Caco-2 (cell line): ENCODE results near the gene ATP5ME. TPM values are rescaled to one million over a fixed set of nuclear protein-coding genes. Genes with fewer than 3 reads are reported as not detected.

Experiments
- BruUV-seq: library from RNA; stranded (reverse); fragments of 400-500 nt; replicated peaks from 2 replicates; lab custom pipeline; 2021; lab: Mats Ljungman, UMichigan
- CTCF ChIA-PET: fragments of 300-600 bp; sonication (Branson Sonifier 250); formaldehyde crosslinking; loops from one replicate; lab custom pipeline; 2022; ENCODE audit warnings: antibody characterized with exemption; lab: Charles Lee
- POLR2A ChIA-PET: fragments of 300-600 bp; sonication (Branson Sonifier 250); formaldehyde crosslinking; loops from one replicate; lab custom pipeline; 2022; ENCODE audit warnings: antibody characterized with exemption; lab: Charles Lee
- DNase-seq, 2 experiments: peaks; one replicate each; pipeline versions ENCODE4 v3.0.0 to v3.0.0-alpha.2; 2020 to 2022
- H3K27me3 ChIP-seq: replicated peaks from 2 replicates; pipeline ENCODE4 v1.6.0; 2011; ENCODE audit warnings: low read length; ENCODE audit not compliant: control insufficient read depth, insufficient read depth
- H3K36me3 ChIP-seq: 2 replicates; pipeline ENCODE4 v1.5.1; 2011; ENCODE audit warnings: low read length; ENCODE audit not compliant: control insufficient read depth, insufficient read depth
- H3K4me1 ChIP-seq: fragments of 250-450 bp; sonication (Bioruptor Pico); 2 replicates; pipeline ENCODE4 v1.5.1; 2020; ENCODE audit warnings: mild to moderate bottlenecking
- H3K4me3 ChIP-seq: 2 replicates; pipeline ENCODE4 v1.5.1; 2011; ENCODE audit warnings: low read depth, mild to moderate bottlenecking, control low read depth, low read length
- H3K9me3 ChIP-seq: fragments of 250-450 bp; sonication (Bioruptor Pico); 2 replicates; pipeline ENCODE4 v1.5.1; 2020; ENCODE audit warnings: mild to moderate bottlenecking, moderate library complexity
- H3K27ac Mint-ChIP-seq: one replicate; pipeline ENCODE4 v1.8.0; 2022; ENCODE audit warnings: mixed read lengths; ENCODE audit not compliant: unreplicated experiment
- H3K27me3 Mint-ChIP-seq: one replicate; pipeline ENCODE4 v1.8.0; 2022; ENCODE audit warnings: mixed read lengths; ENCODE audit not compliant: insufficient read depth, unreplicated experiment
- H3K36me3 Mint-ChIP-seq: one replicate; pipeline ENCODE4 v1.8.0; 2022; ENCODE audit warnings: mild to moderate bottlenecking, mixed read lengths; ENCODE audit not compliant: insufficient read depth, unreplicated experiment
- H3K4me1 Mint-ChIP-seq: one replicate; pipeline ENCODE4 v1.8.0; 2022; ENCODE audit warnings: low read depth, mixed read lengths; ENCODE audit not compliant: unreplicated experiment
- H3K4me3 Mint-ChIP-seq: one replicate; pipeline ENCODE4 v1.8.0; 2022; ENCODE audit warnings: mild to moderate bottlenecking, moderate library complexity, mixed read lengths; ENCODE audit not compliant: unreplicated experiment
- H3K9me3 Mint-ChIP-seq: one replicate; pipeline ENCODE4 v1.8.0; 2022; ENCODE audit warnings: mixed read lengths; ENCODE audit not compliant: unreplicated experiment
- intact Hi-C: fragments of 100-400 bp; cut with micrococcal nuclease; formaldehyde crosslinking; loops from one replicate; pipeline ENCODE4 v1.10.0; 2022; ENCODE audit not compliant: unreplicated experiment
- total RNA-seq: library from RNA; stranded (reverse); gene quantifications from 2 replicates; pipeline ENCODE4 v1.2.3, GENCODE V29; 2022
- TF ChIP-seq, protein P1 (sequence below), 2 experiments: fragments of 200-600 bp in 1 of 2; IDR thresholded peaks; 1 replicate in 1 of 2; 2 replicates in 1 of 2; pipeline versions ENCODE4 v1.5.1 to v1.8.0; 2011 to 2022; ENCODE audit warnings: antibody characterized with exemption in 1 of 2, control low read depth in 1 of 2, inconsistent platforms in 1 of 2, low read depth in 1 of 2, low read length in 1 of 2, mild to moderate bottlenecking in 1 of 2, moderate library complexity in 1 of 2; ENCODE audit not compliant: insufficient read depth in 1 of 2, severe bottlenecking in 1 of 2, unreplicated experiment in 1 of 2

The ATP5ME gene
- total RNA-seq, 1 experiment from 2014 or later = 244 TPM

DNA sequence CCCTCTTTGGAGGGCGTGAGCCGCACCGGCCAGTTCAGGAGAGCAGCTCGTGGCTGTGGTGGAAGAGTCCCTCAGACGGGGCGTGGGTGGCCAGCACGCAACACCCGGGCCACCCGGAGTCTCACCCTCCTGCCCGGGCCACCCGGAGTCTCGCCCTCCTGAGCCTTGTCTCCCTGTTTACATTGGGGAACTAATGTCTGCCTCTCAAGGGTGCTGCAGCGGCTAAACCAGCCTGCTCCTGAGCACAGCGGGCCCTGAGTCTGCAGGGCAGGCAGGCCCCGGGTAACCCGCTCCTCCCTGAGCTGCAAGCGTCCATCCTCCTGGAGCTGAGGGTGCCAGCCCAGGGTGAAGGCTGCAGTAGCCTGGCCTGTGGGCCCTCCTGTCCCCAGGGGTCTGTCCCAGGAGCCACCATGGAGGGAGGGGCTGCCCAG, 45.8 kb downstream of the ATP5ME start:
- peaks cover 5% of the 10 kb centered on the region for H3K36me3 Mint-ChIP-seq
- no peaks in the 10 kb centered on the region for H3K4me1 Mint-ChIP-seq
- TF ChIP-seq, protein P1, sequence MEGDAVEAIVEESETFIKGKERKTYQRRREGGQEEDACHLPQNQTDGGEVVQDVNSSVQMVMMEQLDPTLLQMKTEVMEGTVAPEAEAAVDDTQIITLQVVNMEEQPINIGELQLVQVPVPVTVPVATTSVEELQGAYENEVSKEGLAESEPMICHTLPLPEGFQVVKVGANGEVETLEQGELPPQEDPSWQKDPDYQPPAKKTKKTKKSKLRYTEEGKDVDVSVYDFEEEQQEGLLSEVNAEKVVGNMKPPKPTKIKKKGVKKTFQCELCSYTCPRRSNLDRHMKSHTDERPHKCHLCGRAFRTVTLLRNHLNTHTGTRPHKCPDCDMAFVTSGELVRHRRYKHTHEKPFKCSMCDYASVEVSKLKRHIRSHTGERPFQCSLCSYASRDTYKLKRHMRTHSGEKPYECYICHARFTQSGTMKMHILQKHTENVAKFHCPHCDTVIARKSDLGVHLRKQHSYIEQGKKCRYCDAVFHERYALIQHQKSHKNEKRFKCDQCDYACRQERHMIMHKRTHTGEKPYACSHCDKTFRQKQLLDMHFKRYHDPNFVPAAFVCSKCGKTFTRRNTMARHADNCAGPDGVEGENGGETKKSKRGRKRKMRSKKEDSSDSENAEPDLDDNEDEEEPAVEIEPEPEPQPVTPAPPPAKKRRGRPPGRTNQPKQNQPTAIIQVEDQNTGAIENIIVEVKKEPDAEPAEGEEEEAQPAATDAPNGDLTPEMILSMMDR (IDR thresholded peaks at IDR 0.05; ENCODE audit: insufficient read depth in 1 of 2, low read depth in 1 of 2, low read length in 1 of 2, severe bottlenecking in 1 of 2, unreplicated experiment in 1 of 2) = no peak
- CTCF ChIA-PET = no interaction called here
- no peak for DNase-seq
- no peaks in the 10 kb centered on the region for H3K27me3 Mint-ChIP-seq
- peaks cover 14% of the 10 kb centered on the region for H3K9me3 Mint-ChIP-seq
- H3K27ac Mint-ChIP-seq = no peak overlapping the region
- Histone ChIP-seq H3K9me3 (no peaks in the 10 kb centered on the region), H3K4me3 (no peak overlapping the region), H3K27me3 (no peaks in the 10 kb centered on the region), H3K36me3 (no peaks in the 10 kb centered on the region), H3K4me1 (no peaks in the 10 kb centered on the region)
- BruUV-seq = no TSS peak
- H3K4me3 Mint-ChIP-seq = no peak overlapping the region
- intact Hi-C loops = no loop called here
- POLR2A ChIA-PET = no interaction called here

DNA sequence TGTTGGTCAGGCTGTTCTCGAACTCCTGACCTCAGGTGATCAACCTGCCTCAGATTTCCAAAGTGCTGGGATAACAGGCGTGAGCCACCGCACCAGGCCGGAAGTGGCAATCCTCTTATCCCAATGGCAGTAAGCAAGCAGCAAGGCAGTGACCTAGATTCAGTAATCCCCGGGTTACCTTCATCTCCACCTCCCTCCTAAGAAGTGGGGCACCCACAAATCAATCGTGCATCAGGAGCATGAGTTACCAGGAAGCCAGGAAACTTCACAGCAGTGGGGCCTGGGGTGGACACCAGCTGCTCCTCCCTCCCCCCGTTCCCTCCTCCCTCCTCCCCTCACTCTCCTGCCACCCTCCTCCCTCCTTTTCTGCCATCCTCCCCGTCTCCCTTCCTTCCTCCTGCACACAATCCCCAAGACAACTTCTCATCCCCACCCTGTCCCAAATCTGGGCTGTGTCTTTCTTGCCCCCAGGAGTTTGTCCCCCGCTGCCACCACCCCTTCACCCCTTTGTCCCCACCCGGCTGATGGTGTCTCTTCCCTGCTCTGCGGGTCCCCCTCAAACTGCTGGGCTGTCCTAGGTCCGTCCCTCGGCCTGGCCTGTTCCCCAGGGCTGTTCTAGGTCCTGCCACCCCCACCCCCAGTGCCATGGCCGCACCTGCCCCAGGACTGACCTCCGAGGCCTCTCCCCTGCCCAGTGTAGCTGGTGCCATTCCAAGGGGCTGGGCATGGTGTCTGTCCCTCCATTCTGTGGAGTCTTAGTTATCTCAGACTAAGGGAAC, 46.5 kb downstream of the ATP5ME start:
- H3K4me3 ChIP-seq = no peak overlapping the region
- no TSS peak for BruUV-seq
- DNase-seq = peak in 1 of 2 experiments; percentile 15
- Mint-ChIP-seq H3K27me3 (no peaks in the 10 kb centered on the region), H3K36me3 (peaks cover 5% of the 10 kb centered on the region), H3K27ac (no peak overlapping the region), H3K9me3 (peaks cover 14% of the 10 kb centered on the region), H3K4me3 (no peak overlapping the region), H3K4me1 (no peaks in the 10 kb centered on the region)
- ChIA-PET CTCF (no interaction called here), POLR2A (no interaction called here)
- no peaks in the 10 kb centered on the region for H3K9me3 ChIP-seq
- no peaks in the 10 kb centered on the region for H3K36me3 ChIP-seq
- TF ChIP-seq, protein P1 (IDR thresholded peaks at IDR 0.05; ENCODE audit: insufficient read depth in 1 of 2, low read depth in 1 of 2, low read length in 1 of 2, severe bottlenecking in 1 of 2, unreplicated experiment in 1 of 2) = no peak
- no peaks in the 10 kb centered on the region for H3K4me1 ChIP-seq
- intact Hi-C loops = no loop called here
- H3K27me3 ChIP-seq = no peaks in the 10 kb centered on the region

DNA sequence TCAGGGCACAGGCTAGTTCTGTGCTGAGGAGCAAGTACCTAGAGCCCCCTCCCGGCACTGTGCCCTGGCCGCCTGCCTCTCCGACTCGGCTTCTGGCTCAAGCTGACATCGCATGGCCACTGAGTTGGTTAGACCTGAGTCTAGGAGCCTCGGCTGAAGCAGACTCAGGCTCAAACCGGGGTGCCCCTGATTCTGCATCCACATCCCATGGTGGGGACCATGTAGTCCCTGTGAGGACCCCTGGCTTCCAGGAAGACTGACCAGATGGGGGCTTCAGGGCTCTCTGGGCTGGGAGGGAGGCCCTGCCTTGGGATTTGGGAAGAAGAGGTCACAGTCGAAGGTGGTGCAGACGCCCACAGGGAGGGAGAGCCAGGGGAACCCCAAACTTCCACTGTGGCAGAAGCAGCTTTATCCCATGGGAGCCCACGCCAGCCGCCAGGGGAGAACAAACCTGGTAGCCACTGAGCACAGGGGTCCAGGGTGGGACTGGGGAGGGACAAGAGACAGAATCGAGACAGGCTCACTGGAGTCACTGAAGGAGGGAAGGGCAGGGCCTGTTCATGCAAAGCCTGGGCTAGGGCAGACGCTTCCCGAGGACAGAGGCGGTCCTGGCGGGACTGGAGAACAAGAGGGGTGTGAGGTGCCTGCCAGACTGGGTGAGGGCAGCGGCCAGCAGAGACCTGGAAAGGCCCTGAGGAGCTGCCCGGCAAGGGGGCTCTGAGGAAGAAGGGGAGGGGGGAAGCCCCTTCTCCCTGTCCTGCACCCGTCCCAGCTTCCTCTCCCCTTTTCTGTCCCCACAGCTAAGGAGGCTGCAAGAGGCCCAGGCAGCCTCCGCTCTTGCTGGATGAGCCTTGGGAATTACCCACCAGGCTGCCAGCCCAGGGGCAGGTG, 47.6 kb downstream of the ATP5ME start:
- H3K4me1 ChIP-seq = no peaks in the 10 kb centered on the region
- Mint-ChIP-seq H3K4me3 (no peak overlapping the region), H3K9me3 (peaks cover 10% of the 10 kb centered on the region), H3K36me3 (peaks cover 5% of the 10 kb centered on the region), H3K27ac (no peak overlapping the region), H3K4me1 (no peaks in the 10 kb centered on the region), H3K27me3 (no peaks in the 10 kb centered on the region)
- ChIA-PET POLR2A (no interaction called here), CTCF (no interaction called here)
- H3K36me3 ChIP-seq = no peaks in the 10 kb centered on the region
- no peak overlapping the region for H3K4me3 ChIP-seq
- BruUV-seq = no TSS peak
- peak in 1 of 2 experiments; percentile 21 for DNase-seq
- TF ChIP-seq, protein P1 (IDR thresholded peaks at IDR 0.05; ENCODE audit: insufficient read depth in 1 of 2, low read depth in 1 of 2, low read length in 1 of 2, severe bottlenecking in 1 of 2, unreplicated experiment in 1 of 2) = no peak
- H3K9me3 ChIP-seq = no peaks in the 10 kb centered on the region
- intact Hi-C loops = no loop called here
- H3K27me3 ChIP-seq = no peaks in the 10 kb centered on the region
